Ureter (tissue), 1 donor: ENCODE measurements around the gene SV2B. TPM values are rescaled to one million over a fixed set of nuclear protein-coding genes. Genes with fewer than 3 reads are reported as not detected.

Source experiments
- DNase-seq: peaks from one replicate; pipeline ENCODE4 v3.0.0-alpha.2; 2020; ENCODE audit warnings: low spot score
- total RNA-seq: library from RNA; stranded (reverse); gene quantifications from one replicate; pipeline ENCODE4 v1.2.4, GENCODE V29; 2023
- donor health status: DM: yes; HTN: yes; CAD: no.

Gene SV2B
- total RNA-seq, 1 donor from 2014 or later: 2.3 TPM

GRCh38 chr15:91234759-91235158 is 134.7 kb downstream of the SV2B start:
- DNase-seq: no peak

- no peak for DNase-seq
Measured at GRCh38 chr15:91235376-91235775, 135.3 kb downstream of the SV2B start.

GRCh38 chr15:91237445-91237844 is 137.4 kb downstream of the SV2B start:
- DNase-seq: no peak

GRCh38 chr15:91238644-91239425 is 138.8 kb downstream of the SV2B start:
- no peak for DNase-seq

- DNase-seq: no peak
Measured at GRCh38 chr15:91243826-91244225, 143.8 kb downstream of the SV2B start.

- DNase-seq: no peak
Measured at GRCh38 chr15:91244919-91245318, 144.9 kb downstream of the SV2B start.

GRCh38 chr15:91246998-91247397 is 146.9 kb downstream of the SV2B start:
- DNase-seq: no peak

GRCh38 chr15:91249591-91249990 is 149.5 kb downstream of the SV2B start:
- DNase-seq: no peak

GRCh38 chr15:91252322-91252721 is 152.3 kb downstream of the SV2B start:
- DNase-seq: no peak

- no peak for DNase-seq
Measured at GRCh38 chr15:91252756-91253155, 152.7 kb downstream of the SV2B start.

GRCh38 chr15:91253605-91254004 is 153.5 kb downstream of the SV2B start:
- no peak for DNase-seq

- no peak for DNase-seq
Measured at GRCh38 chr15:91254766-91255165, 154.7 kb downstream of the SV2B start.

GRCh38 chr15:91255670-91256192 is 155.7 kb downstream of the SV2B start:
- no peak for DNase-seq

- no peak for DNase-seq
Measured at GRCh38 chr15:91257746-91258414, 157.8 kb downstream of the SV2B start.

GRCh38 chr15:91258415-91258759 is 158.3 kb downstream of the SV2B start:
- DNase-seq: no peak

- no peak for DNase-seq
Measured at GRCh38 chr15:91259077-91259476, 159.0 kb downstream of the SV2B start.

- DNase-seq: no peak
Measured at GRCh38 chr15:91261345-91261744, 161.3 kb downstream of the SV2B start.

GRCh38 chr15:91263632-91264531 is 163.8 kb downstream of the SV2B start:
- peak; percentile 48 for DNase-seq

- no peak for DNase-seq
Measured at GRCh38 chr15:91264651-91265351, 164.7 kb downstream of the SV2B start.

- DNase-seq: no peak
Measured at GRCh38 chr15:91265416-91265940, 165.4 kb downstream of the SV2B start.

GRCh38 chr15:91268510-91268909 is 168.5 kb downstream of the SV2B start:
- no peak for DNase-seq
